SU-DHL-6 (cell line): ENCODE results near the gene MAT1A.

ENCODE experiments used
- H2AFZ ChIP-seq: fragments of 200-600 bp; sonication (generic); 2 replicates; pipeline ENCODE4 v1.6.1; 2014; ENCODE audit warnings: low read depth, mild to moderate bottlenecking, moderate library complexity, mixed read lengths, antibody characterized with exemption, low read length; ENCODE audit not compliant: severe bottlenecking
- H3F3A ChIP-seq: fragments of 200-600 bp; shearing (Covaris generic); 2 replicates; pipeline ENCODE4 v1.6.0; 2016; ENCODE audit warnings: antibody characterized with exemption, mild to moderate bottlenecking; ENCODE audit not compliant: insufficient read depth
- H3K27ac ChIP-seq: fragments of 200-600 bp; sonication (generic); 2 replicates; pipeline ENCODE4 v1.5.1; 2016; ENCODE audit warnings: low read depth, mild to moderate bottlenecking, low read length, moderate library complexity, mixed read lengths
- H3K27me3 ChIP-seq: fragments of 200-600 bp; sonication (generic), shearing (Covaris generic); 2 replicates; pipeline ENCODE4 v1.6.0; 2014; ENCODE audit warnings: mild to moderate bottlenecking, low read length
- H3K36me3 ChIP-seq: fragments of 200-600 bp; sonication (generic); 2 replicates; pipeline ENCODE4 v1.6.1; 2014; ENCODE audit warnings: mild to moderate bottlenecking, low read length, mixed read lengths
- H3K4me2 ChIP-seq: fragments of 300-600, 200-600 bp; shearing (Covaris generic), sonication (generic); 2 replicates; pipeline ENCODE4 v1.6.0; 2014; ENCODE audit warnings: low read length, low read depth, mild to moderate bottlenecking; ENCODE audit not compliant: poor library complexity, severe bottlenecking
- H3K4me3 ChIP-seq: fragments of 200-600 bp; sonication (generic); 2 replicates; pipeline ENCODE4 v1.5.1; 2014; ENCODE audit warnings: antibody characterized with exemption, low read length, mild to moderate bottlenecking, mixed read lengths; ENCODE audit not compliant: insufficient read depth, poor library complexity, severe bottlenecking
- H3K79me2 ChIP-seq: fragments of 200-600 bp; sonication (generic); 2 replicates; pipeline ENCODE4 v1.6.1; 2014; ENCODE audit warnings: mild to moderate bottlenecking, low read length, moderate library complexity; ENCODE audit not compliant: insufficient read depth
- H3K9ac ChIP-seq: fragments of 200-600 bp; sonication (generic); 2 replicates; pipeline ENCODE4 v1.7.0; 2014; ENCODE audit warnings: mild to moderate bottlenecking, low read length
- H3K9me2 ChIP-seq: fragments of 200-600 bp; sonication (generic); replicated peaks from 2 replicates; pipeline ENCODE4 v1.6.1; 2014; ENCODE audit warnings: low read length; ENCODE audit not compliant: insufficient read depth
- H3K9me3 ChIP-seq: fragments of 200-600 bp; sonication (generic); 2 replicates; pipeline ENCODE4 v1.6.1; 2014; ENCODE audit warnings: low read length, mixed read lengths; ENCODE audit not compliant: insufficient read depth
- H4K20me1 ChIP-seq: fragments of 200-600 bp; sonication (generic); 2 replicates; pipeline ENCODE4 v1.6.1; 2014; ENCODE audit warnings: low read depth, mild to moderate bottlenecking, antibody characterized with exemption, low read length, moderate library complexity, mixed read lengths
- EZH2phosphoT487 ChIP-seq: fragments of 200-600 bp; sonication (generic), shearing (Covaris generic); conservative IDR thresholded peaks from 2 replicates; pipeline ENCODE4 v1.6.1; 2018; ENCODE audit warnings: mild to moderate bottlenecking, antibody characterized with exemption, low read length, moderate library complexity, mixed read lengths
- TF ChIP-seq, protein P1 (sequence below): fragments of 200-600 bp; sonication (generic); IDR thresholded peaks from one replicate; pipeline ENCODE4 v1.5.1; 2017; ENCODE audit warnings: antibody characterized with exemption, mild to moderate bottlenecking, low read length, moderate library complexity; ENCODE audit not compliant: insufficient read depth, poor library complexity, severe bottlenecking

MAT1A gene

GRCh38 chr10:80289451-80290287 is at the start of gene MAT1A:
Gene MAT1A, minus strand, starts transcription at chr10:80289658. Its CDS starts 235 bp downstream, at chr10:80289423.
- Histone ChIP-seq H3K4me3 (no peak within 1 kb of the TSS), H3K36me3 (no peaks in the 10 kb centered on the region), H3K9me2 (no peaks in the 10 kb centered on the region), H3K9me3 (no peaks in the 10 kb centered on the region), H3K9ac (no peak within 1 kb of the TSS), H3F3A (no peaks in the 10 kb centered on the region), H3K27ac (no peak within 1 kb of the TSS), H2AFZ (no peak within 1 kb of the TSS), H3K27me3 (no peaks in the 10 kb centered on the region), H3K79me2 (no peaks in the 10 kb centered on the region), H3K4me2 (no peak within 1 kb of the TSS), H4K20me1 (no peaks in the 10 kb centered on the region)
- TF ChIP-seq EZH2phosphoT487, result no peak
- TF ChIP-seq, protein P1, sequence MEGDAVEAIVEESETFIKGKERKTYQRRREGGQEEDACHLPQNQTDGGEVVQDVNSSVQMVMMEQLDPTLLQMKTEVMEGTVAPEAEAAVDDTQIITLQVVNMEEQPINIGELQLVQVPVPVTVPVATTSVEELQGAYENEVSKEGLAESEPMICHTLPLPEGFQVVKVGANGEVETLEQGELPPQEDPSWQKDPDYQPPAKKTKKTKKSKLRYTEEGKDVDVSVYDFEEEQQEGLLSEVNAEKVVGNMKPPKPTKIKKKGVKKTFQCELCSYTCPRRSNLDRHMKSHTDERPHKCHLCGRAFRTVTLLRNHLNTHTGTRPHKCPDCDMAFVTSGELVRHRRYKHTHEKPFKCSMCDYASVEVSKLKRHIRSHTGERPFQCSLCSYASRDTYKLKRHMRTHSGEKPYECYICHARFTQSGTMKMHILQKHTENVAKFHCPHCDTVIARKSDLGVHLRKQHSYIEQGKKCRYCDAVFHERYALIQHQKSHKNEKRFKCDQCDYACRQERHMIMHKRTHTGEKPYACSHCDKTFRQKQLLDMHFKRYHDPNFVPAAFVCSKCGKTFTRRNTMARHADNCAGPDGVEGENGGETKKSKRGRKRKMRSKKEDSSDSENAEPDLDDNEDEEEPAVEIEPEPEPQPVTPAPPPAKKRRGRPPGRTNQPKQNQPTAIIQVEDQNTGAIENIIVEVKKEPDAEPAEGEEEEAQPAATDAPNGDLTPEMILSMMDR, result no peak

DNA sequence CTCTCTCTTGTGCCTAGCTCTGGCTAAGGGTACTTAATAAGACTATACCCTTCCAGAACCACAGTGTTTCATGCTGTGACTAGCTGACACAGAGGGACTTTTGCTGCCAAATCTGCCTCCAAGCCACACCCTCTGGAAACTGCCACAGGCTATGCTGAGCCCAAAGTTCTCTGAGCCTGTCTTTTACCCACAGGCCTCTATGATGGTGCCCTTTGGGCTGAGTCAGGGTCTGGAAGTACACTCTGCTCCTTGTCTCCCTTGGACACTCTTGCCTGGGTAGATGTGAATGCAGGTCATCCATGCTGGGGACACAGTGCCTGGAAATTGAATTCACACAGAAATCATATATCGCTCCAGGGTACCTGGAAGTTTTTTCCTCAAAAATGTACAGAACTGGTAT is 44.5 kb upstream of the MAT1A start:
- Histone ChIP-seq H3K9ac (no peak overlapping the region), H3K27me3 (no peaks in the 10 kb centered on the region), H3K79me2 (no peaks in the 10 kb centered on the region), H2AFZ (no peak overlapping the region), H3K4me3 (no peak overlapping the region), H3K36me3 (no peaks in the 10 kb centered on the region), H4K20me1 (no peaks in the 10 kb centered on the region), H3K27ac (no peak overlapping the region), H3K4me2 (no peak overlapping the region), H3F3A (no peaks in the 10 kb centered on the region), H3K9me3 (no peaks in the 10 kb centered on the region), H3K9me2 (no peaks in the 10 kb centered on the region)
- TF ChIP-seq, protein P1, result no peak
- TF ChIP-seq EZH2phosphoT487, result no peak

GRCh38 chr10:80324891-80325364 is 35.5 kb upstream of the MAT1A start:
- H3K79me2 ChIP-seq, result no peaks in the 10 kb centered on the region
- no peak overlapping the region for H3K9ac ChIP-seq
- H3K9me3 ChIP-seq, result no peaks in the 10 kb centered on the region
- H3K27me3 ChIP-seq, result no peaks in the 10 kb centered on the region
- no peak overlapping the region for H3K4me2 ChIP-seq
- no peak for TF ChIP-seq EZH2phosphoT487
- TF ChIP-seq, protein P1, result no peak
- H4K20me1 ChIP-seq, result no peaks in the 10 kb centered on the region
- H3K36me3 ChIP-seq, result no peaks in the 10 kb centered on the region
- no peak overlapping the region for H3K4me3 ChIP-seq
- no peak overlapping the region for H3K27ac ChIP-seq
- H2AFZ ChIP-seq, result no peak overlapping the region
- H3F3A ChIP-seq, result no peaks in the 10 kb centered on the region
- no peaks in the 10 kb centered on the region for H3K9me2 ChIP-seq
